HG03558 (cell line): Measurements from ENCODE around the gene SOX6.

ENCODE experiments used
- ATAC-seq: cut with Tn5 transposase; IDR thresholded peaks from one replicate; pipeline ENCODE4 v1.9.1; 2021; ENCODE audit warnings: moderate number of reproducible peaks; ENCODE audit not compliant: unreplicated experiment; ENCODE audit errors: extremely low read depth

SOX6 gene

DNA sequence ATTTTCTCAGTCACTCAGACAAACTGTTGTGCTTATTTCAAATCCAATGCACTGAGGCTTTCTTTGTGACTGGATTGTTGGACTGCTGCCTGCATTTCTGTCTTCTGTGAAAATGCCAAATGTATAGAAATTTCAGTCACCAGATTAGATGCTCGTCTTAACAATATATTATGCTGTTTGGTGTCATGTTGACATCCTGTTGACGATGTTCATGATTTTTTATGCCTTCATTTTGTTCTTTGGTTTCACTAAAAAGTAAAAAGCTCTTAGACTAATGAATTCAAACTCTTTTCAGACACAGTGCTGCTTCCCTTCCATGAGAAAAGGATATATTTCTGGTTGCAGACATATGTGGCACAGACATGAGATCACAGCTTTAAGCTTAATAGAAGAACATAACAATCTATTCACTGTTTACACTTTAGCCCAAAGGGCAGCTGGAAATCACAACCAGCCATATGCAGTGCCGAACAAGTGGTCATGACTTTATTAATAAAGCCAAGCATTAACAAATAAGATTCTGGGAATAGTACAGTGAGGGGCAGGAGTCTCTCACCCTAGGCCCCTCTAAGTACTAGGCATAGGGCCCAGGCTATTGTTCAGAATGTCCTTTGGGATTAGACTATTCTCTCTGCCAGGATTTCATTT lies 9.4 kb upstream of the SOX6 start:
- no peak for ATAC-seq

DNA sequence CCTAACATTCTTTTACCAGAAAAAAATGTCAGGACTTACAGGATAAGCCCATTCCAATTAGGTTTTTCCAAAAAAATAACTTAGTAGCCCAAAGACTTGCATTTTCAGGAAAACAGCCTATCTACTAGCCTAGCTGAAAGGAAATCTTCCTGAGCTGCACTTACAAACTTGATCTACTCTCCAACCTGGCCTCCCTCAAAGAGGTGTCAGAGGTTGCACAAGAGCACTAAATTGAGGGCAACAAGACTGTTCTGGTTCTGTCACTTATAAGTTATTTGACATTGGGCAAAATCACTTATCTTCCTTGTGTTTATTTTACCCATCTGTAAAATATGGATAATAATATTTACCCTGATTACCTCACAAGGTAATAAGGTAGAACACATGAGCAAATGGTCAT lies 7.9 kb upstream of the SOX6 start:
- no peak for ATAC-seq

DNA sequence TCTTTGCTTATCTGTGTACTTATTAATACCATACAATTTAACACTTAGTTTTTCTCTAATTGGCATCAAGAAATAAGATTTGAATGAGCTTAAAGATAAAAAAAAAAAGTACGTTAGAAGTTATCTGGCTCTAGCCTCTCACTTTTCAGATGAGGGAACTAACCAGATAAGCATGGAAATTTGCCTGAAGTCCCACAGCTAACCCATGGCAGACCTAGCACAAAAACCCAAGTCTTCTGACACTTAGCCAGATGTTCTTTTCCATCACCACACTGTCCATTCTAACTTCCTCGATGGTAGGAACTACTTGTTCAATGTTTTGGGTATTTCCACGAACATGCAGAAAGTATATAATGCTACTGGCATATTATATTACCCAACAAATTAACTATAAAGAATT lies 7.4 kb upstream of the SOX6 start:
- no peak for ATAC-seq

DNA sequence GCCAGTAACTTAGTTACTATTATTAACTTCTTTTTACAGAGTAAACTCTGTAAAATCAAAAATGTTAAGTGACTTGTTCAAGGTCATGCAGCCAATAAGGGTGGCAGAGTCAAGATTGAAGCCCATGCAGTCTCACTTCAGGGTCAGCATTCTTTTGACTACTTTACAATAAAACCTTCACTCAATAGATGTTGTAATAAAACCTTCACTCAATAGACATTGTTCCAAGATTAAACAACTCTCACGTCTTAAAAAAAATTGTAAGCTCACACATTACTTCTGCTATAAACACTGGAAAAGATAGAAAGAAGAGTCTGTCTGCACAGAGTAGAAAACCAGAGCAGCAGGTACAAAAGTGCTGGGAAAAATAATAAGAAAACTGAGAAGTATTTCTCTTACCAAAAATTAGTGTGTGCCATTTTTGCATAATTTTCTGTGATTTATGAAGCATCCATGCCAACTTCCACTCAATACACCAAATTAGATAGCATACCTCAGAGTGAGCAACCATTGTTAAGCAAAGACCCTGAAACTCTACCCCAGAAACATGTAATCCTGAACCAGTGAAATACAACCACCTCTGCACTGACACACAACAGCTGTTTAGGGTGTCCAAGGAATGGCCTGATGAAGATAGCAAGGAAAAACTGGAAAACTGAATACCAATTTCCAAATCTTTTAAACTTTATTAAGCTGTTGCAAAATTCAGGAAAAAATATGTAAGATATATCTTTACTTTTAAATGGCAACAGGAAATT lies 4.9 kb upstream of the SOX6 start:
- no peak for ATAC-seq

DNA sequence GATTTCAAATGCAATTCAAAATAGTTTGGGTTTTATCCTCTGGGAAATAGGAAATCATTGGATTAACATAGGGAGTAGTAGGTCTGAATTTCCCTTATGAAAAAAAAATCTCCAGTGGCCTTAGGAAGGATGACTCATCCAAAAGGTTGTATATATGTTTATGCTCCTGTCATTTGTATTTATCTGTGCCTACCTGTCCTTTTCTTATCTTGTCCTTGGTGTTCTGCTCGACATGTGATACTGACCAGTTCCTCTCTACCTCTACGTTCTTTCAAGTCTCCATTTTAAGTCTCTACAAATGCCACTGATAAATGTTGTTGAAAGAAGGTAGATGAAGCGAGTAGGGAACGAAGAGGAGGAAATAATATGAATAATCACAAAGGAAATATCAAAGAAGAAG lies 3.0 kb upstream of the SOX6 start:
- no peak for ATAC-seq

DNA sequence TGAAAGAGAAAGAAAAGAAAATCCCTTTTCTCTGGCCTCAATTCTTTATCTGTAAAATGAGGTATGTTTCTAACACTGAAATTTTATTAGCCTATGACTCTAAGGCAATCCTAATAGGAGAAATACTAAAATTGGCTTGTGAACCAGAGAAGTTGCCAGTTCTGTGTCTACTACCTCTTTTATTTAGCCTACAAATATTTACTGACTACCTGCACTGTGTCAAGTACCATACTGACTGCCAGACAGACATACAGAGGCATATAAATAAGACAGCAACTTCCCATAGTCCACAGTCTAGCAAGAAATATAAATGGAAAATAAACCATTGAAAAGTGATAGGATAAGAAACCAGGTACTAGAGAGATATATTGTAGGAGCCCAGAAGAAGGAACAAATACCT lies 2.4 kb upstream of the SOX6 start:
- no peak for ATAC-seq

DNA sequence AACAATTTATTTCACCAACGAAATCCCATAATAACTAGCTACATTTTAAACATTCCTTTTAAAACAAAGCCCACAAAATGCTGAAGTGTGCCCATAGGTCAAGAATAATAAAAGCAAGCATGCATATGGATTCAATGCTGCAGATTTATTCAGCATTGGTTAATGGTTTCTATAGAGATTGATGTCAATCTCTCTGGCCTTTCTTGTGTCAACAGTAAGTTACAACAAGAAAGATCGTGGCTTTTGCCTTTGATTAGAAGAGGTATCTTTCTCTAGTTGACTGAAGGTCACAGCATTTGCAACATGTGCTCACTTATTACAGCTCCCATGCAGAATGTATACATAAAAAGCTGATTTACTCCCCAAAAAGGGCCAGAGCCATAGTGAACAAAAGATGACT lies 1.4 kb upstream of the SOX6 start:
- ATAC-seq = no peak

DNA sequence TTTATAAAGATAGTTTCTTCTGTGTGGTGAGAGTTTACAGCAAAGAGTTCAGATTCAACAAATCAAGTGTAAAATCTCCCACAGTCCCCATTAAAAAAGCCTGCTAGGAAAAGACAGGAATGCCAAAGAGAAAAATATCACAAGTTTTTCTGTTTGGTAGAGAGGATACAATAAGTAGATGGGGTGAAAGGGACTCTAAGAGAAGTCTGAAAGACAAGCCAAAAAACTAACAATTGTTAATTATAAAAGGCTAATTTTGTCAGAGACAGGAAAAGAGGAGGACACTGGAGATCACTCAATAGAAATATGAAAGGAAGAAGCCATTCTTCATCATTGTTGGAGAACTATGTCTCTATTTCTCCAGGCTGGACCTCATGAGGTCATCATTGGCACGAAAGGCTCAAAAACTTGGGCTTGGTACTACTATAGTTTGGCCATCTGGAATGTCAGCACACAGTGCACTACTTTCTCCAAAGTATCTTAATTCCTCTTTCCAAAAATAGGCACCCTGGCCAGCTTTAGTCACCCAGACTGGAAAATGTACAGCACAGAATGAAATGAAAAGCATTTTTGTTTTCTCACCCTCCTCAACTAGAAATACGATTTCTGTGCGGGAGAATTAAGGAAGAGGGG lies 531 bp upstream of the SOX6 start:
- no peak for ATAC-seq

DNA sequence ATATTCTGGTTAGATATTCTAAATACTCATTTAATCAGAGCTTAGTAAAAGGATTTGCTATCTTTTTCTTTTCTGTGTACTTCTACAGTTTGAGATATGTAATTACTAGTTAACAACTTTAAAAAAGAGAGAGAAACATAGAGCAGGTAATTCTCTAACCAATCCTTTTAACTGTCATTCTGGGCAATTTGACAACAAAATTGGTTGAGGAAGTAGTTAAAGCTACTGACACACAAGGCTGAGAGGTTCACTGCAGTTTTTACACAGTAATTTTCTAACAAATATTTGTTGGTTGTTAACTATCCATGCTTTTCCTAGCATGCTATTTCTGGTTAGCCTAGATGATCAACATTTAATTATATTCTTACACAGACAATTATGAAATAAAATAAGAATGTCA lies 3.6 kb downstream of the SOX6 start:
- no peak for ATAC-seq

DNA sequence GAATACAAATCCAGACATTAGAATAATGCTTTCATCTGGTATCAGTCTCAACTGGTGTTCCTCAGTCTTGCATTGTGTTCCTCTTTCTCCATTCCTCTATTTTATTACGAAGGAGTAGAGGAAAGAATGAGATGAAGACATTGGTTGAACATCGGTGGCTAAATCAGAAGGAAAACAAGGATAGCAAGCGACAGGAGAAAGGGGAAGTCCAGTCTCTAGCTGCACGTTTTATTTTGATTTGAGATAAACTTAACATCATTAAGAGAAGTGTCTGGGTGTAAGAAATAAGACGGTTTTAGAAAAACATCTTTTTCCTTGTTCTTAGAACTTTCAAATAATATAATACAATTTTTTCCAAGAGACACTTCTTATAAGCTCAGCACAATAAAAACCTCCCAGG lies 6.2 kb downstream of the SOX6 start:
- ATAC-seq = no peak

DNA sequence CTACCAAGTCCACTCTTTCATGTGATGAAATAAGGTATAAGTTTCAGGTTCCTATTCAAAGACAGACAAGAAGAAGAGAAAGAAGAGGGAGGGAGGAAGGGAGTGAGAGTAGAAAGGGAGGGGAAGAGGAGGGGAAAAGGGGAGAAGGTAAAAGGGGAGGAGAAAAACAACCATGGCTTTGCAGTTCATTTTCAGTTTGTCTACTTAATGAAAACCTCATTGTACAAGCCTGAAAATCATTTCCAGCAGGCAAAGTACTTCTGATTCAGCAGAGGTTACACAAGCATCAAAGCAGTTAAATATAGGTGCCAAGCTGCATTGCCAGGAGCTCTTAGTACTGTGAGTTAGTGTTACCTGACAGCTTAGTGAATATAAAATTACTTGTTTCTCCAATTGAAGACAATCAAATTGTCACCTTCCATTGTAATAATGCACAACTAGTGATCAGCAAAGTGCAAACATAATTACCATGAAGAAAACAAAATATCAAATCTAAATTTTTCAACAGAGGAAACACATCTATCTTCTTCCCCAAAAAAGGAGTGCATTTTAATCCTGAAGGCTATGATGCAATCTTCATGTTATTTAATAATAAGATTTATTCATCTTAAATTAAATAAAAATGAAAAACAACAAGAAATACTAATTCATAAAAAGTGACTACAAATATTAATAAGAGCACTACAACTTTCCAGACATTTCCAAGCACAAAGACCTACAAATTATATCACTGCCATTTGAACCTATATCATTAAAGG lies 8.2 kb downstream of the SOX6 start:
- ATAC-seq = no peak

DNA sequence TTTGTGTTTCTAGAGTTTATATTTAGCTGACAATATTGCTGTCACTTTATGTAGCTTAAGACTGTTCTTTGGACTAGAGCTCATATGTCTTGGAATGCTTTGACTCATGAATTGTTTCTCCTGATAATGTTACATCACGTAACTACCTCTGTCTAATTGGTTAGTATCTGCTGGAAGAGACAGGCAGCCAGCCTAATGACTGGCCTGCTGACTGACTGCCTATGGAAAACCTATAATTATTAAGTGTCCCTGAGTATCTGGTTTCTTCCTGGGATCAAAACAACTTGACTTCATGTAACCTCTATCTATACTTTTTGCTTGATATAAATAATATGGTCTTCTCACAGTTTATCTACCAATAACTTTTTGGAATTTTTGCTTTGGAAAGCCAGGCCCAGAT lies 9.4 kb downstream of the SOX6 start:
- no peak for ATAC-seq

DNA sequence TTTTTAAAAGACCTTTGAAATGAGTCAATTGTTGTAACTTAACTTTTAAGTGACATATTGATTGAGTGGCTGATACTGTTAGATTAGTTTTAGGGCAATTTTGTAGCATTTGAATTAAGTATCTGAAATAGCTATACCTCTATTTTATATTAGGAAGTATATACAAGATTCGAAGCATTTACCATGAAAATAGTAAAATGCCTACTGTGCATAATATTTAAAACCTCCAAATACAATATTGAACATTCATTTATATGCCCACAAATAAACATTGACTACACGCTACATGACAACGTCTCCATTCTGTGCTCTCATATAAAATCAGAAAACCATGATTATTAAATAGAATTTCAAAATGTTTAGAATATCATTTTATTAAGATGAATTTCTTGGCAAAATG lies 14.5 kb downstream of the SOX6 start:
- ATAC-seq = no peak

DNA sequence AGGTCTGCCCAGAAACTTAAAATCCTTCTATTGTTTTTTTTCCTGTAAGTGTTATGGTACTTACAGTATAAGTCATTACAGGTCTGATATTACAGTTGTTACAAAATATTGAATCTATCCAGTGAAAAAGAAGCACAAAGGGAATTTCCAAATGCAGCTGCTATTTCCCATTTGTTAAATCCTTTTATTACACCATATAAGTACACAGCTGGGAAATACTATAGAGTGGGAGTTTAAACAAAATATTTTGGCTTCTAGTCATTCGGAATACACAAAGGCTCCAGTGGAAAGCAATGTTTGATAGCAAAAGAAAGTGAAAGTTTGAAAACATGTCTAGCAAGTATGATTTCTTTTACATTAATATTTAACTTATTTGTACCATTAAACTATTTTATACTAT lies 18.0 kb downstream of the SOX6 start:
- no peak for ATAC-seq

DNA sequence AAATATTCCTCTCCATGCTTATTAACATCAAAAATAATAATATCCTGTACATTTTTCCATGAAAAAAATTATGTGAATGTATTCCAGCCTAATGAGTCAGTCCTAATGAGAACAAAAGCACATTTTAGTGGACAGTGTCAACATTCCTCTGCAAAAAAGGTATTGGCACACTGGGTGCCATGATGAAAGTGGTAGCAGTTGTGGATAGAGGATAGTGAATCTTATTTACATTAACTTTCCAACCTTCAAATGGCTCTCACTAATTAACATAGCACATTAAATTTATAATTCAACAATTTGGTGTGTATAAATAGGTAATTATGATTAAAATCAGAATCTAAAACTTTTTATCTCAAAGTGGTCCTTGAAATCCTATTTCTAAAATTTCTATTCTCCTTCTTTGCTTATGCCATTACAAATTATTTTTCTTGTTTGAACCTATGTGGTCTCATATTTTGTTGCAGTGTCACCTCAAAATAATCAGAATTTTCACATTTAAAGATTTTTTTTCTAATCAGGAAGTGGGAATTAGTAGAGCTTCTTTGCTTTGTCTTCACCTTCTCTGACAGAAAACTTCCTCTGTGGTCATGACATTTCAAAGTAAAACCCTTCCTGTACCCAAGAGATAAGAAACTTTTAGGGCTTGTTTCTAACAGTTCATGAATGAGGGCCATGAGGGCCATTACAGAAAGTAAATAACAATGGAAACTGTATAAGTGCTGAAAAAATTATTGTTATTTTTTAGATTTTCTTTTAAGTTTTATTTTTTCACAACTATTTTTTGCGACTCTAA lies 18.7 kb downstream of the SOX6 start:
- no peak for ATAC-seq

DNA sequence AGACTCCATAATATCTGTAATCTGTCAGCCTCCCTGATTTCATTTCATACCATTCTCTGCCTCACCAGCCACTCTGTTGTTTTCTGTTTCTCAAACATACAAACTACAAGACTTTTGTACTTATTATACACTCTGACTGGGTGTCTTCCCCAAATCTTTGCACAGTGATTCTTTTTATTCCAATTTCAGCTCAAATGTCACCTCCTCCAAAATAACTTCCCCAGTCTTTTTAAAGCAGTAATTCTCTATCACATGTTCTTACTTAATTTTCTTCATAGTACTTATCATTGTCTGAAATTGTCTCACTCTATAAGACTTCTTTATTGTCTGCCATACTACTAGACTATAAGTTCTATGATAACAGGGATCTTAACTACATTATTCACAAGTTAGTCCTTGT lies 19.6 kb downstream of the SOX6 start:
- ATAC-seq = no peak

DNA sequence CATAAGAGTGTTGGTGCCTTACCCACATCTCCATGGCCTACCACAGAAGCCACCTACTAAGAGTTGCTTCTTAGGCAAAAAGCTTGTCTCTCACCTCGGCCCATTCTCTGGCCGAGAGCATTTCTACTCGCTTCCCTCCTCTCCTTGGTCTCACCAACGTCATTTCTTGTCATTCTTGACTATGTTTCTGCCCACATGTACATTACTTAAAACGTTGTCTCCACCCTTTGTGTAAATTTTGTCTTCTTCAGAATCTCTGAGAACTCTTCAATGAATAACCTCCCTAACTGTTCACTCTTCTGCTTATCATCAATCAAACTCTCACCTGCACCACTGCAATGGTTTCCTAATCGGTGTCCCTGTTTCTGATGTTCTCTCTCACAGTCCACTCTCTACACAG lies 20.1 kb downstream of the SOX6 start:
- no peak for ATAC-seq

DNA sequence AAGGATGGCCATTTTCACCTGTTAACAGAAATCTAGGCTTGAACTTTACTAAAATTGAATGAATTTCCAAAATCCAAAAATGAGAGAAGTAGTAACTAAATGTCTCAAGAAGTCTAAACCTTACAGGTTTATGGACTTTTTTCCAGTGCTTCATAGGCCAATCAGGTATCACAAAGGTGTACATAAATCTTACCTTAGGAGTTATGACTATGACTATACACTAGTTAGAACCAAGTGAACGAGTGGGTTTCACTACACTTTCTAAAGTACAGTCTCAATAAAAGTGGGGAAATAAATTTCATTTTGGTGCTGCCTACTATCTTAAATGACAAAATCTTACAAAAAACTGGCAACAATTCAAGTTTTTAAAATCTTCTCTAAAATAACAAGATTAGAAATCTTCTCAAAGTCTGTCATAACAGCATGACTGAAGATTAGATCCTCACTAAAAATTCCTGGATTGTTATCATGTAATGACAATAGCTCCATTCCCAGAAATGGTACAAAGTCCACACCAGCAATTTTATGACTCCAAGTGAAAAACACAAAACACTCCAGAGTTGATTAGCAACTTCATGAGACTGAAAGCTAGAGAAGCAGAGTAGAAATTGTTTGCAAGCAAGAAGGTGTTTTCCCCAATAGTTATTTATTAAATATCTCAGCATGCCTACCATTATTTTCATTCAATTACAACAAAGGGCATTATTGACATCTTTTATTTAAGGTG lies 20.9 kb downstream of the SOX6 start:
- ATAC-seq = no peak

DNA sequence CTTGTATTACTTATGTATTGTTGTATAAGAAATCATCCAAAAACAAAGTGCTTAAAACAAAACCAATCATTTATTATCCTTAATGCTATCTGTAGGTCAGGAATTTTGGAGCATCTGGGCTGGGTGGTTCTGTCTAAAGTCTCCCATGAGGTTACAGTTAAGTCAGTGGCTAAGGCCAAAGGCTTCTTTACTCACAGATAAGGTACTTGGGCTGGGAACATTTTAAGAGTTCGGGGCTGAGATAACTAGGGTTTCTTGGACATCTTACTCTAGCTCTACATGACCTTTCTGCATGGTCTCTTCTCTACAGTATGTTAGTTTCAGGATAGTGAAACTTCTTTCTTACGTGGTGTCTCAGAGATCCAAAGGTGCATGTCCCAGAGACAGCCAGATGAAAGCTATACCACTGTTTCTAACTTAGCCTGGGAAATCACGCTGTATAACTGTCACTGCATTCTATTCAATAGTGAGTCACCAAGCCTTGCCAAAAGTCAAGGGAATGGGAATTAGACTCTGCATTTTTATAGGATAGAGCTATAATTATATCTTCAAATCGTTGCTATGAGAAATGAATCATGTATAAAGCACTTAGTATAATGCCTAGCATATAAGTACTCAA lies 29.6 kb downstream of the SOX6 start:
- ATAC-seq = no peak
